Measurements from ENCODE around the gene NRDE2.

GRCh38 chr14:90281756-90282155 lies 50.0 kb downstream of the NRDE2 start:
- TF ChIP-seq CTCF (IDR thresholded peaks at IDR 0.05; ENCODE audit: poor library complexity) (no peak), EZH2 (IDR thresholded peaks at IDR 0.05; ENCODE audit: borderline replicate concordance) (no peak)

All from hepatocyte (in vitro differentiated cells).